ENCODE measurements around the gene DCDC2.
"Not testable (repeated sequence)": the region's sequence is repeated elsewhere in the genome, so short reads cannot be mapped to it uniquely, and the experiment has no call there.

DCDC2 gene

DNA sequence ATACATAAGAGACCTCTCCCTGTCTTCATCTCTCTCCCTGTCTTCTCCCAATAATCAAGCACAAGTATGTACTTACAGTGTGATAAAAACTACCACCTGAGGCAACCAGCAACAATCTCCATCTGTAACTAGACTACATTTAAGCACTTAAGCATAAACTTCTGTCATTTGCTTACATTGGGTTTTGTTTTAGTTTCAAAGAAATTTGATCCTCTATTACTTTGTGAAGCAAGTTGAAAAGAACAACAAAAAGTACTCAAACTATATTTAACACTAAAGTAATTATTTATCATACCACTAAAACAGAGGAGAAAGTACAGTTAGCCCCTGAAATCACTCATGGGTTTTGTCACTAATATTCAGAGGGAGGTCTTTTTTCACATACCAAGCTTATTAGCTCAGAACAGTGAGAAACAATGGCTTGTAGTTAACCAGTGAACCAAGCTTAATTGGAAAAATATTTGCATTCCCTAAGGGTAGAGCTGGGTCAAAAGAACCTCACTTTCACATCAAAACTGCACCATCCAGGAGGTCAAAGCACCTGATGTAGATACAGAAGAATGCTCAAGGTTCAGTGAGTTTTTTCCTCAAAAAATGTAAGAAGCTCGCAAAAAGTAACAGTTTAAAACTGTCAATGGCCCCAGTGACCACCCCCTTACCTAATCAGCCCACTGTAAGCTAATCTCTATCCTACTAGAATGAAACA is 34.1 kb downstream of the DCDC2 start:
- DNase-seq: no peak

DNA sequence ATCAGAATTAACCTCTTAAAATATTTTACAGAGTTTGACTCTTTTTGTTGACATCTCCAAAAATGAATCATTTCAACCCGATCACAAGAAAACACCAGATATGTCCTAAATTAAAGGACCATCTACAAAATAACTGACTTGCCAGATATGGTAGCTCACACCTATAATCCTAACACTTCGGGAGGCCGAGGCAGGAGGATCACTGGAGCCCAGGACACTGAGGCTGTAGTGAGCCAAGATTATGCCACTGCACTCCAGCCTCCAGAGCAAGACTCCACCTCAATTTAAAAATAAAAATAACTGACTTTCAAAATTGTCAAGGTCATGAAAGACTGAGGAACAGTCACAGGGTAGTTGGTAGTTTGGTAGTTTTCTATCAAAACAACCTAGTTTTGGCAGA is 34.9 kb downstream of the DCDC2 start:
- DNase-seq: no peak

DNA sequence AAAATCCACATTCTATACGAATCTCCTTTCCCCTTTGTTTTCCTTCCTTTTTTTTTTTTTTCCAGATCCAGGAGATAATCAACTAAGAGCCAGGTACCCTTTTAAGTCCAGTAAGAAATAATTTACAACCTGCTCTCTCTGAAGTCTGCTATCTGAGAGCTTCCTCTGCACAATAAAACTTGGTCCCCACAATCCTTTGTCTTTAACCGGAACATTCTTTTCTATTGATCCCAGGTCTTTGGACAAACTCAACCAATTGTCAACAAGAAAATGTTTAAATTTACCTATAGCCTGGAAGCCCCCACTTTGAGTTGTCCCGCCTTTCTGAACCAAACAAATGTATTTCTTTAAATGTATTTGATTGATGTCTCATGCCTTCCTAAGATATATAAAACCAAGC is 35.4 kb downstream of the DCDC2 start:
- not testable (repeated sequence) for DNase-seq

DNA sequence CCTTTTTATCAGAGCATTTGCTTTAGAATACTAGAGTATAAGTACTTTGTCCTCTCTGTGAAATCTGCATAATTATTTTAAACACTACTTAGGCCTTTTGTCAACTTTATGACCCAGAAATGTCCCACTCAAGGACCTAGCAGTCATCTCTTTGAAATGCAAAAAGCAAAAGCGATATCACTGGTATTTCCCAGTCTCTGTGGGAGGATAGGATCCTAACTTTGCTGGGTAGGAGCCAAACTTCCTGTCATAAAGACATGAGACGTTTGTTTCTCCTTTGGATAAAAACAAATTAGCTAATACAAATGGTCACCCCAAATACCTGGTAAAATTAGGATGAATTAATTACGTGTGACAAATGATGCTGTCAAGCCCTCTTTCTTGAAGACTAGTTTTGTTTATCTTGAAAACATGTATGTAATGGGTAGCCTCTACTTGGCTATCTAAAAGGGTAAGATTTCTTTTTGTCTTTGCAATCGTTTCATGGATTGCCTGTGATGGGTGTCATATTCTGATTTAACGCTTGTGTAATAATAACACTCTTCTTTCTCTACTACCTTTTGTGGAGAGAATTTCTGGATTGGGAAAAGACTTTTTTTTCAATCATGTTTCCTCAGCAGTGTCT is 36.2 kb downstream of the DCDC2 start:
- DNase-seq: no peak

DNA sequence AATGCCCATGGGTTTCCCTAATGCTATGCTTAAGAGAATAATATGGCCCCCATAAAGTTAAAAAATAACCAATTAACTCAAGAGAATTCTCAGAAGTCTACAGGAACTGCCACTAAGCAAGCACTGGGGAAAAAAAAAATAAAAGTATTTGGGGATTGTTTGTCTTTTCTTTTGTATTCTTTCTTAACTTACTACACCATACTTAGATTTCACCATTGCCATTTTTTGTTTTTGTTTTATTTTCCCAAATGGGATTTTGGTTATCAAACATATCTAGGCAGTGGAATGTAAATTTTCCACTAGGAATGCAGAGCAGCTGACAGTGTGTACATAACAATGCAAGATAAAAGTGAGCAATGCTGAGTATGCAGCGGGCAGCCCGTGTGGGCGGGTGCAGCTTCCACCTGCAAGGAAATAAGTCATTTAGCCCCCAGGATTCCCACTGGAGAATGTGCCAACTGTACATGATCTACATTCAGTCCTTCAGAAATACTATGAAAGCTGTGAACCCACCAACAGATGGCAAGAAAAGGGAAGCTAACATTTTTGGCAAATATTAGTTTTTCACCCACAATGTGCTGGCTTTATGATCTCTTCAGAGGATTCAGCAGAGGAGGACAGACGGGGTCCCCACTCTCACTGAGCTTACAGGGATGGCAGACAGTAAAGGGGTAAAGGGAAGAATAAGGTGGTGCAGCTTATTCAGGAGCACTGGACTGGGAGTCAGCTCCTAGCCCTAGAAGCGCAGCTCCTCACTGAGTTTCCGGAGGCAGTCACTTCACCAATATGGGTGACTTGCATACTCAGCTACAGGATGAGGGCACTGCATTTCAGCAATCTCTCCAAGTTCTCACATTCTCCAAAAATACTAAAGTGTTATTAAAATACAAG is 44.4 kb downstream of the DCDC2 start:
- no peak for DNase-seq

DNA sequence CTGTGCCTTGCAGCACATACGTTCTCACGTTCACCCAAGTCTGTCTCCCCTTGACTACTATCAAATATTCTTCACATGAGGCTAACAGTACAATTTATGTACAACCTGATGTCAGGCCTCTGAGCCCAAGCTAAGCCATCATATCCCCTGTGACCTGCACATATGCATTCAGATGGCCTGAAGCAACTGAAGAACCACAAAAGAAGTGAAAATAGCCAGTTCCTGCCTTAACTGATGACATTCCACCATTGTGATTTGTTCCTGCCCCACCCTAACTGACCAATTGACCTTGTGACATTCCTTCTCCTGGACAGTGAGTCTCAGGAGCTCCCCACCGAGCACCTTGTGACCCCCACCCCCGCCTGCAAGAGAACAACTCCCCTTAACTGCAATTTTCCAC is 46.1 kb downstream of the DCDC2 start:
- not testable (repeated sequence) for DNase-seq

DNA sequence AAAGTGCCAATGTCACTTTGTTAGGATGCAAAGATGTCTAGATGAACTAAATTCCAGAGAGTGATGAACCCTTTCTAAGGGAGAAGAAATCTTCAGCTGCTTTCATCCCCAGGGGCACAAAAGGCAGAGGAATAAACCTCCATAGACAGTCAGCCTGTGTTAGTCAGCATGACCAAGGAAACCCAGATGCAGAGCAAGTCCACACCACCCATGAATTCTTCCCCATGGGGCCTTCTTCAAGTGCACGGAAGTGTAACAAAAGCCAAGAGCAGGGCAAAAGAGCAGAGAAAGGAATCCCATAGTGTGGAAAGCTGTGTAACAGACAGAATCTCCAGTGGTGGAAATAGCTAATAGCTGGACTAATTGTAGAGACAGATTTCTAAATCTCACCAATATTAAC is 50.0 kb downstream of the DCDC2 start:
- DNase-seq: no peak

DNA sequence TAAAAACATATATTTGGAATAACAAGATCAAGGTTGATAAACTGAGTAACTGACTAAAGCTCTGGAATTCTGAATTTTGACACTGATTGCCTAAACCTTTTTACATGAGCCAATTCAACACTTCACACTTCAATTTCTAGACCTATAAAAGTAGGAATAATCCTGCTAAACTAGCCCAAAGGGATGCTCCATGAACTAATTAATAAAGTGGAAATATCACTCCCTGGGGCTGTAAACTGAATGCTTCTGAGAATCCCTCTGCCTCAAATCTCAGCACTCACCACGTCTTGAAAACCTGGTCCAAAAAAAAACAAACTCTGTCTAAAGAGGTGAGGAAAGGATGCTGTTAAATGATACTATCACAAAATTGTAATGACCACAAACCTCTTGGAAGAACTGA is 50.9 kb downstream of the DCDC2 start:
- no peak for DNase-seq

DNA sequence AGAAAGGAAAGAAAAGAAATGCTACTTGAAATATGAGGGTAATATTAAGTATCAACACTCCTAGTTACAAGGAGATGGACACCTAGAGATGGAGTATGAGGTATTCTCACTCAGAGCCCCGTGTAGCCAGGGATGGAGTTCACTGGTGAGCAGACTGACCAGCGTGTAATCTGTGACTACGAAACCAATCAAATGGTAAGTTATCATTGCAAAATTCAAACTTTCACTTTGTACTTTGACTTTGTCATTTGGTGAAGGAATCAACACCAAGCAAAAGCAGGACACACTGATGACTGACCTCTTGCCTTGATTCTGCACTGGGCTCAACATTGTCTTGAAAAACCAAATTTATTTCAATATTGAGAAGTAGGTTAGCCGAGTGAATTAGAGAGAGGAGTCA is 51.8 kb downstream of the DCDC2 start:
- DNase-seq: no peak

DNA sequence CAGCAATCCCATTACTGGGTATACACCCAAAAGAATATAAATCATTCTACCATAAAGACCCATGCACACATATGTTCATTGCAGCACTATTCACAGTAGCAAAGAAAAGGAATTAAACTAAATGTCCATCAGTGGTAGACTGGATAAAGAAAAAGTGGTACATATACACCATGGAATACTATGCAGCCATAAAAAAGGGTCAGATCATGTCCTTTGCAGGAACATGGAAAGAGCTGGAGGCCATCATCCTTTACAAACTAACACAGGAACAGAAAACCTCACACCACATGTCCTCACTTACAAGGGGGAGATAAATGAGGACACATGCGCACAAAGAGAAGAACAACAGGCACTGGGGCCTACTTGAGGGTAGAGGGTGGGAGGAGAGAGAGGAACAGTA is 60.9 kb downstream of the DCDC2 start:
- no peak for DNase-seq

DNA sequence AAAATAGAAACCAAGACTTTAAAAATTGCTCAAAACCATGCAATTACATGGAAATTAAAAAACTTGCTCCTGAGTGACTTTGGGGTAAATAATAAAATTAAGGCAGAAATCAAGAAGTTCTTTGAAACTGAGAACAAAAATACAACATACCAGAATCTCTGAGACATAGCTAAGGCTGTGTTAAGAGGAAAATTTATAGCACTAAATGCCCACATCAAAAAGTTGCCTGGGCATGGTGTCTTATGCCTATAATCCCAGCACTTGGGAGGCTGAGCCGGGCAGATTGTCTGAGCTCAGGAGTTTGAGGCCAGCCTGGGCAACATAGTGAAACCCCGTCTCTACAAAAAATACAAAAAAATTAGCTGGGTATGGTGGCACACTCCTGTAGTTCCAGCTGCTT is 64.0 kb downstream of the DCDC2 start:
- not testable (repeated sequence) for DNase-seq

DNA sequence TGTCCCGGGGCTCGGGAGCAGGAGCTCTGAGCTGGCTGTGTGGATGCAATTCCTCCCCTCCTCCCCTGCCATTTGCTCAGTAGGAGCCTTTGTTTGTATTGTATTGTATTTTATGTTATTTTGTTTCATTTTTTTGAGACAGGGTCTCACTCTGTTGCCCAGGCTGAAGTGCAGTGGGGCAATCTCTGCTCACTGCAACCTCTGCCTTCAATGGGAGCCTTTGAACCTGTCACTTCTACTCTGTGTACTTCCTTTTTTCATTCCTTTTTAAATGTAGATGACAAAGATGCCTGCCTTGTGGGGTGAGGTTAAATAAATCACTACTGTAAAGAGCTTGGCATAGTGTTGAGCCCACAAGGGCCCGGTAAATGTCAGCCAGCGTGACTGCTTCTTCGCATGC is 70.6 kb downstream of the DCDC2 start:
- no peak for DNase-seq

DNA sequence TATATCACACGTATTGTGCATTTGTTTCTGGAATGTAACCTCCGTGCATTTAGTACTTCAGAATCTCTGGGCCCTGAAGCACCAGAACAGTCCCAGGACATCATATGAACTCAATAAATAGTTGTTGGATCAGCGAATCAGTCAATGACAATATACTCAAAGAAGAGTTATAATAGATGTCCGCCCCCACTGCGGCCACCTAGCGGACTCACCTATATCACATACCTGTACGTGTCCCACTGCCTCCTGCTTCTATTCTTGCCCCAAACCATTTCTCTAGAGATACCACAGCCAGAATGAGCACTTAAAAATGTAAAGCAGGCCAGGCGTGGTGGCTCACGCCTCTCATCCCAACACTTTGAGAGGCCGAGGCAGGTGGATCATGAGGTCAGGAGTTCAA is 73.9 kb downstream of the DCDC2 start:
- no peak for DNase-seq

DNA sequence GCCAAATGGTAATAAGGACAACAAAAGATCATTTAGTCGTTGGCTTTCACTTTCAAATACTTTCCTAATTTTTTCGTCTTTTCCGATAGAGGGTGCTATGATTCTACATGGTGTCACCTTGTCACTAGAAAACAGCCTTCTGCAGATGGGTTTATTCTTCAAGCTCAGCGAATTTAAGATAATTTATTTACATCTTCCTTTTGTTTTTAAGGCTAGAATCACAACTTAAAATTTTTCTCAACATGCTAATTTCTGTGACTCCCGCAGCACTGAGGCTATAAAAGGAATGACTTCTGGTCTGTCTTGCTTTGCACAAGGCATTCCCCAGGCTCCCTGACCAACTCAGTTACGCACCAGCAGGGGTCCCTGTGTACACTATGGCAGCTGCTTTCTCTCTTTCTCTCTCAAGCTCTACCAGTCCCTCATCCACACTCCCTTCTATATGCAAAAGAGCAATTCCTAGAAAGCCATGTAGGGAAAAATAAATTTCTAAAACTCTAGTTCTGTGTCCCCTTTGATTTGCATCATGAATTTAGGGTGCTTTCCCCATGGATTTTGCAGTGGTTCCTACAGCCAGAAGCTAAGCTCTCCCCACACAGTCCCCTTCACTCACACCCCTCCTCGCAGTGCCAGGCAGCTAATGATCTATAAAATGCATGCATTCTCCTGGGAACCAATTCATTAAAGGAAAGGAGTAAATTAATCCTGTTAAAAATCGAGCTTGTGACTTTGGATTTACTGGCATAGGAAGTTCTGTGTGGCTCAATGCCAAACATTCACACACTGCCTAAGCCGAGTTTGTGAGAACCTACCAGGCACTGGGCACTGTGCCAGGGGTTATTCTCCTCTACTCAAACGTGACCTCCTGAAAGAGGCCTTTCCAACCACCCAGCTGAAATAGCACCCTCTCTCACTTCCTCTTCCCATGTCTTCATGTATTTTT is 74.5 kb downstream of the DCDC2 start:
- no peak for DNase-seq

DNA sequence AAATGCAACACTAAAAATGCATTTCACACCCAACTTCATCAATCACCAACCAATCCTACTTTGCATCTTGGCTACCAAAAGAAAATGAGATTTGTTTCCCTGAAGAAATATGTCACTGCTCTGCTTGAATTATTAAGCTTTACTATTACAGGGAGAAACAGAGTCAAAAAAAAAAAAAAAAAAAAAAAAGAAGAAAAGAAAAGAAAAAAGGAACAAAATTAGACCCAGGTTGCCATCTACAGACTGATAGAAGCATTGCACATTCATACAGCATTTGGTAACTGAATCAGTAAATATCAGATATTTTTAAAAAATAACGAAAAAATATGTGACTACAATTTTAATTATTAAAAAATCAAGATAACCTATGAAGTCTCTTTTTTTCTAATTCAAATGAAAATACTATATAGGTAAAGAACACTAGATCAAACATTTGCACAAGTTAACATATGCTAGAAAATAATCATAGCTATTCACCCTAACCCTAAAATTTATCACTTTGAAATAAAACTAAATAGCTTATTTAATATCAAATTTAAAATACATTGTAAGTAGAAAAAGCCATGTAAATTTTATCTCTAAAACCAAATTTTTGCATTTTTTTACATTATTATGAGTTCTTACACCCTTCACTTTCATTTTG is 83.3 kb downstream of the DCDC2 start:
- DNase-seq: no peak

DNA sequence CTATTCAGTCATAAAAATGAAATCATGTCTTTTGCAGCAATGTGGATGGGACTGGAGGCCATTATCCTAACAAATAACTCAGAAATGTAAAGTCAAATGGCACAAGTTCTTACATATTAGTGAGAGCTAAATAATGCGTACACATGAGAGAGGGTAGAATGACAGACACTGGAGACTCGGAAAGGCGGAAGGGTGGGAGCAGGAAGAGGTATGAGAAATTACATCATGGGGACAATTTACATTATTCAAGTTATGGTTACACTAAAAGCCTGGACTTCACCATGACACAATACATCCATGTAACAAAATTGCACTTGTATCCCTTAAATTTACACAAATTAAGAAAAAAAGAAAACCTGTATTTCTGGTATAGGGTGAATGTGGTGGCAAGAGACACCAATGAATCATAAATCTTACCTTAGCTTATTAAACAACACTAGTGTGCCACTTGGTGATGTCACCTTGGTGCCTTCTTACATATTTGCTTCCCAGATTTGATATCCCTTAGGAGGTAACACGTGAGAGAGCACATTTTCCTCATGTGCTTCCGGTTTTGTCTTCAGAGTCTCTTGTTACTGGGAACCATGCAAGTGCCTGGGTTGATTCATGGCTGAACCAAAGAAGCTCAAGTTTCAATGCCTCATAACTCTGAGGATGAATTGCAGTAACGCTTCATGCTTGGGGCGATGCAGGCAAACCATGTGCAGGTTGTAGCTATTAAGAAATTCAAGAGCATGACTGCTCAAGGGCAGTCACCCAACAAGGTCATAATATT is 84.6 kb downstream of the DCDC2 start:
- no peak for DNase-seq

DNA sequence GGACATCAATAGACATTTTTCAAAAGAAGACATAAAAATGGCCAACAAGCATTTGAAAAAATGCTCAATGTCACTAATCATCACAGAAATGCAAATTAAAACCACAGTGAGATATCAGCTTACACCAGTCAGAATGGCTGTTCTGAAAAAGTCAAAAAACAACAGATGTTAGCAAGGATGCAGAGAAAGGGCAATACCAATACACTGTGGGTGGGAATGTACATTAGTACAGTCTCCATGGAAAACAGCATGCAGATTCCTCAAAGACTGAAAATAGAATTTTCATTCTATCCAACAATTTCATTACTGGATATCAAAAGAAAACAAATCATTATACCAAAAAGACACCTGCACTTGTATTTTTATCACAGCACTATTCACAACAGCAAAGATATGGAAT is 85.3 kb downstream of the DCDC2 start:
- DNase-seq: no peak

DNA sequence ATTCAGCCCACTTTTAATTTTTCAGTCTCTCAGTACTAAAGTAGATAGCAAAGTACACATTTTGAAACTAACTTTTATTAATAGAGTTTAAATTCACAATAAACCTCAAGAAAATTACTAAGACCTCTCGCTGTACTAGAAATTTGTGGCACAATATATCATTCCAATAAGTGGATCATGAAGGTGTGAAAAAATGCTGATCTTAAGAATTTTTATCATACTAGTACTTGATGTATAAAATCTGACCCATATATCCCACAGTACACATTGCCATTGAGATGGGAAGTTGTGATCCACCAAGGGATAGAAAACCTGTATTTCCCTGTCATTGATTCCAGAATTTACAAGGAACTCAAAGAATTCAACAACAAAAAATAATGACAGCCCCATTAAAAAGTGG is 85.7 kb downstream of the DCDC2 start:
- no peak for DNase-seq

DNA sequence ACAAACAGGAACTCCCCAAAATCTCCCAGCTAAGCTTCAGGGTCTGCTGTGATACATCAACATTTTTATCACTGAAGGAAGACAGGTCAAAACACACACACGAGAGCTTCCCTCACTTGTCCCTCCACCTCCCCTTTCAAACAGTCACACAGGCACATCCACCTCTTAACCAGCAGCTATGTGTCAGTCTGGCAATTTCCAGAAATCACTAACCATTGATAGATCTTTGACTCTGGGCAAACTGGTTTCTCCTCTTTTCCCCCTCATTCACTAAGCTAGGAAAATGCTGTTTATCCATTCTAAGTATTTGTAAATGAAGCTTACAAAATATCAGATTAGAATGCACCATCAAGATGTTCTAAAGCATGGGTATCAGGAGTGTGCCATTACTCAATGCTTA is 87.8 kb downstream of the DCDC2 start:
- no peak for DNase-seq

DNA sequence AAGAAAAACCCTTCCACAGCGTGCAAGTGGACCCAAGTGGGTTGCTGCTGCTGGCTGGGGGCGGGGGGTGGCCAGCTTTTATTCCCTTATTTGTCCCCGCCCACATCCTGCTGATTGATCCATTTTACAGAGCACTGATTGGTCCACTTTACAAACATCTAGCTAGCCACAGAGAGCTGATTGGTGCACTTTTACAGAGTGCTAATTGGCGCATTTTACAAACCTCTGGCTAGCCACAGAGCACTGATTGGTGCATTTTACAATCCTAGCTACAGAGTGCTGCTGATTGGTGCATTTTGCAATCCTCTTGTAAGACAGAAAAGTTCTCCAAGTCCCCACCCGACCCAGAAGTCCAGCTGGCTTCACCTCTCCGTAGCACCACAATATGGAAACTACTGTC is 99.6 kb downstream of the DCDC2 start:
- DNase-seq: not testable (repeated sequence)

DNA sequence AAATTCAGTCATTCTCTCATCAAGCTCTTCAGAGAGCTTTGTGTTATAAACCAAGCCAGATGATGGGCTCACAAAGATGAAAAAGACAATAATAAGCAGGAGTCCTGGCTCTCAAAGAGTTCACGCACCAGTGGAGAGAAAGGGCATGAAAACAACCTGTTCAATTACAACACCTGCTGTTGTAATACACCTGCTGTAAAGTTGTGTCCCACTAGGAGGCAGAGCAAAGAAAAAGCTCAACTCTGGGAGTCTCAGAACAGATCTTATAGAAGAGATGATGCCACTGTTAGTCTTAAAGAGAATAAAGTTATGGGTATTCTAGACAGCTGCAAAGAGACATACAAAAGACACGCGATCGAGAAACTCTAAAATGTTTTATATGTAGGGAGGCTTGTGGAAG is 100.6 kb downstream of the DCDC2 start:
- no peak for DNase-seq

DNA sequence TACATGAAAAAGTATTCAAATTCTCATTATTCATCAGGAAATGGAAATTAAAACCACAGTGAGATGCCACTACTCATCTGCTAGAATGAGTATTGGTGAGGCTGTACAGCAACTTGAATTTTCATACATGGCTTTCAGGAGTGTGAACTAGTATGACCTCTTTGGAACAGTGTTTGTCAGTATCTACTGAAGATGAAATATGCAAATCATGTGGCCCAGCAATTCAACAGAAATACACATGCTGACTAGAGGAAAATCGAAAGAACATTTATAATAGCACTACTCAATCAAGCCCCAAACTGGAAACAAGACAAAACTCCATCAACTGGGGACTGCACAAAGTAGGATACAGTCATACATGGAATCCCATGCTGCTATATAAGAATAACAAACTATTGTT is 102.2 kb downstream of the DCDC2 start:
- DNase-seq: no peak
